Measurements from ENCODE around the gene PDE8B. TPM values are rescaled to one million over a fixed set of nuclear protein-coding genes. Genes with fewer than 3 reads are reported as not detected.

PDE8B gene
- total RNA-seq, 1 experiment from 2014 or later: 1.8 TPM

GRCh38 chr5:77409870-77410621 lies 199.6 kb downstream of the PDE8B start:
- no peaks in the 10 kb centered on the region for H3K4me1 ChIP-seq (replicated peaks; ENCODE audit: insufficient read depth)
- TF ChIP-seq EZH2 (IDR thresholded peaks at IDR 0.05; ENCODE audit: low read depth) (no peak), CTCF (conservative IDR thresholded peaks at IDR 0.05) (no peak)
- H3K27ac ChIP-seq: no peak overlapping the region
- no peaks in the 10 kb centered on the region for H3K36me3 ChIP-seq (ENCODE audit: low read depth)
- H3K27me3 ChIP-seq (ENCODE audit: insufficient read depth, low read depth): peaks cover 8% of the 10 kb centered on the region; the same call in 1 of the 2 replicates
- H3K9me2 ChIP-seq (ENCODE audit: insufficient read depth): no peaks in the 10 kb centered on the region
- BruUV-seq (replicated peaks): no TSS peak
- ChIA-PET POLR2A (ENCODE audit: unreplicated experiment) (no interaction called here), CTCF (interaction anchor here (0.5 to 0.6 kb wide), 2 partner anchors 411 to 596 kb away, joined by 3 read pairs; no protein-coding TSS in a partner anchor)
- no peaks in the 10 kb centered on the region for H3K79me2 ChIP-seq (ENCODE audit: low read depth)
- H3K4me2 ChIP-seq: no peak overlapping the region
- no peak for DNase-seq
- no peaks in the 10 kb centered on the region for H3K9me3 ChIP-seq (ENCODE audit: insufficient read depth, low read depth)
- intact Hi-C loops (cut with micrococcal nuclease; ENCODE audit: unreplicated experiment): no loop called here
- no peak overlapping the region for H3K4me3 ChIP-seq
- H4K20me1 ChIP-seq (ENCODE audit: insufficient read depth): no peaks in the 10 kb centered on the region
- H3F3A ChIP-seq (ENCODE audit: insufficient read depth, low read depth): no peaks in the 10 kb centered on the region
- H2AFZ ChIP-seq: no peak overlapping the region

- CTCF ChIA-PET: no interaction called here
- intact Hi-C loops (cut with micrococcal nuclease; ENCODE audit: unreplicated experiment): no loop called here
- BruUV-seq (replicated peaks): no TSS peak
Measured at GRCh38 chr5:77413049-77413448, 202.6 kb downstream of the PDE8B start.

GRCh38 chr5:77418162-77418561 lies 207.7 kb downstream of the PDE8B start:
- intact Hi-C loops (cut with micrococcal nuclease; ENCODE audit: unreplicated experiment): no loop called here

More at GRCh38 chr5:77413049-77413448, 202.6 kb downstream of the PDE8B start:
- no peaks in the 10 kb centered on the region for H3K9me3 ChIP-seq (ENCODE audit: insufficient read depth, low read depth)
- H3K4me2 ChIP-seq: no peak overlapping the region
- TF ChIP-seq EZH2 (IDR thresholded peaks at IDR 0.05; ENCODE audit: low read depth) (no peak), CTCF (conservative IDR thresholded peaks at IDR 0.05) (no peak)
- no peaks in the 10 kb centered on the region for H3K9me2 ChIP-seq (ENCODE audit: insufficient read depth)
- H2AFZ ChIP-seq: no peak overlapping the region
- no peaks in the 10 kb centered on the region for H3K79me2 ChIP-seq (ENCODE audit: low read depth)
- no peaks in the 10 kb centered on the region for H4K20me1 ChIP-seq (ENCODE audit: insufficient read depth)
- no peak overlapping the region for H3K27ac ChIP-seq
- no peaks in the 10 kb centered on the region for H3K36me3 ChIP-seq (ENCODE audit: low read depth)
- no peaks in the 10 kb centered on the region for H3K4me1 ChIP-seq (replicated peaks; ENCODE audit: insufficient read depth)
- H3K27me3 ChIP-seq (ENCODE audit: insufficient read depth, low read depth): no peaks in the 10 kb centered on the region
- H3F3A ChIP-seq (ENCODE audit: insufficient read depth, low read depth): no peaks in the 10 kb centered on the region
- DNase-seq: no peak
- no peak overlapping the region for H3K4me3 ChIP-seq
- POLR2A ChIA-PET (ENCODE audit: unreplicated experiment): no interaction called here

More at GRCh38 chr5:77418162-77418561, 207.7 kb downstream of the PDE8B start:
- no peaks in the 10 kb centered on the region for H3K36me3 ChIP-seq (ENCODE audit: low read depth)
- no peaks in the 10 kb centered on the region for H3K9me3 ChIP-seq (ENCODE audit: insufficient read depth, low read depth)
- H3K27me3 ChIP-seq (ENCODE audit: insufficient read depth, low read depth): no peaks in the 10 kb centered on the region
- no peaks in the 10 kb centered on the region for H3F3A ChIP-seq (ENCODE audit: insufficient read depth, low read depth)
- no peak overlapping the region for H2AFZ ChIP-seq
- DNase-seq: no peak
- H3K4me1 ChIP-seq (replicated peaks; ENCODE audit: insufficient read depth): no peaks in the 10 kb centered on the region
- ChIA-PET POLR2A (ENCODE audit: unreplicated experiment) (no interaction called here), CTCF (no interaction called here)
- H3K9me2 ChIP-seq (ENCODE audit: insufficient read depth): no peaks in the 10 kb centered on the region
- no TSS peak for BruUV-seq (replicated peaks)
- no peak overlapping the region for H3K27ac ChIP-seq
- H4K20me1 ChIP-seq (ENCODE audit: insufficient read depth): no peaks in the 10 kb centered on the region
- no peak overlapping the region for H3K4me2 ChIP-seq
- no peak overlapping the region for H3K4me3 ChIP-seq
- H3K79me2 ChIP-seq (ENCODE audit: low read depth): no peaks in the 10 kb centered on the region
- TF ChIP-seq CTCF (conservative IDR thresholded peaks at IDR 0.05) (no peak), EZH2 (IDR thresholded peaks at IDR 0.05; ENCODE audit: low read depth) (no peak)
